GM12865 (cell line): ENCODE results near the gene ODAD2.
"Not testable (repeated sequence)": the region's sequence is repeated elsewhere in the genome, so short reads cannot be mapped to it uniquely, and the experiment has no call there.

ENCODE experiments used
- DNase-seq: peaks from one replicate; pipeline ENCODE4 v3.0.0; 2010; ENCODE audit warnings: low read depth
- H3K4me3 ChIP-seq: 2 replicates; pipeline ENCODE4 v1.5.1; 2011; ENCODE audit warnings: mild to moderate bottlenecking, low read depth, low read length, control low read depth
- CTCF ChIP-seq: IDR thresholded peaks from 2 replicates; pipeline ENCODE4 v1.5.1; 2011; ENCODE audit warnings: low read length, control low read depth, low read depth, inconsistent platforms; ENCODE audit not compliant: insufficient read depth; ENCODE audit errors: missing control alignments

The ODAD2 gene

GRCh38 chr10:27959093-27959715 is 39.7 kb downstream of the ODAD2 start:
- TF ChIP-seq CTCF: no peak
- no peak overlapping the region for H3K4me3 ChIP-seq
- DNase-seq: no peak

GRCh38 chr10:27958383-27958782 is 40.5 kb downstream of the ODAD2 start:
- not testable (repeated sequence) for DNase-seq, H3K4me3 ChIP-seq

GRCh38 chr10:27950242-27950564 is 48.7 kb downstream of the ODAD2 start:
- no peak overlapping the region for H3K4me3 ChIP-seq
- no peak for TF ChIP-seq CTCF
- DNase-seq: no peak

GRCh38 chr10:27949528-27950241 is 49.2 kb downstream of the ODAD2 start:
- TF ChIP-seq CTCF: no peak
- DNase-seq: no peak
- H3K4me3 ChIP-seq: no peak overlapping the region

GRCh38 chr10:27948186-27948585 is 50.7 kb downstream of the ODAD2 start:
- no peak for TF ChIP-seq CTCF
- no peak overlapping the region for H3K4me3 ChIP-seq
- DNase-seq: no peak

- TF ChIP-seq CTCF: no peak
- DNase-seq: no peak
- no peak overlapping the region for H3K4me3 ChIP-seq
These were observed 51.3 kb downstream of the ODAD2 start for GRCh38 chr10:27947540-27947939.

GRCh38 chr10:27944005-27944404 is 54.9 kb downstream of the ODAD2 start:
- DNase-seq: no peak
- no peak for TF ChIP-seq CTCF
- H3K4me3 ChIP-seq: no peak overlapping the region
